ENCODE results near the gene TSPAN18.

- TF ChIP-seq CTCF (IDR thresholded peaks at IDR 0.05 in 4 of 5, conservative IDR thresholded peaks at IDR 0.05 in 1 of 5) (peak; percentile 38 to 75 (median 63)), POLR2A (IDR thresholded peaks at IDR 0.05) (no peak)
These were observed 48.7 kb downstream of the TSPAN18 start for GRCh38 chr11:44775366-44775984.

Measured in gastrocnemius medialis (tissue), 4 donors.